NOMO-1 treated with DMSO at 0.1 percent for 48 hours (cell line): ENCODE data around the gene EIF2B2.

Source experiments
- DNase-seq: peaks from one replicate; lab custom pipeline; 2025; ENCODE audit not compliant: unreplicated experiment; lab: John Stamatoyannopoulos, UW

The EIF2B2 gene

DNA sequence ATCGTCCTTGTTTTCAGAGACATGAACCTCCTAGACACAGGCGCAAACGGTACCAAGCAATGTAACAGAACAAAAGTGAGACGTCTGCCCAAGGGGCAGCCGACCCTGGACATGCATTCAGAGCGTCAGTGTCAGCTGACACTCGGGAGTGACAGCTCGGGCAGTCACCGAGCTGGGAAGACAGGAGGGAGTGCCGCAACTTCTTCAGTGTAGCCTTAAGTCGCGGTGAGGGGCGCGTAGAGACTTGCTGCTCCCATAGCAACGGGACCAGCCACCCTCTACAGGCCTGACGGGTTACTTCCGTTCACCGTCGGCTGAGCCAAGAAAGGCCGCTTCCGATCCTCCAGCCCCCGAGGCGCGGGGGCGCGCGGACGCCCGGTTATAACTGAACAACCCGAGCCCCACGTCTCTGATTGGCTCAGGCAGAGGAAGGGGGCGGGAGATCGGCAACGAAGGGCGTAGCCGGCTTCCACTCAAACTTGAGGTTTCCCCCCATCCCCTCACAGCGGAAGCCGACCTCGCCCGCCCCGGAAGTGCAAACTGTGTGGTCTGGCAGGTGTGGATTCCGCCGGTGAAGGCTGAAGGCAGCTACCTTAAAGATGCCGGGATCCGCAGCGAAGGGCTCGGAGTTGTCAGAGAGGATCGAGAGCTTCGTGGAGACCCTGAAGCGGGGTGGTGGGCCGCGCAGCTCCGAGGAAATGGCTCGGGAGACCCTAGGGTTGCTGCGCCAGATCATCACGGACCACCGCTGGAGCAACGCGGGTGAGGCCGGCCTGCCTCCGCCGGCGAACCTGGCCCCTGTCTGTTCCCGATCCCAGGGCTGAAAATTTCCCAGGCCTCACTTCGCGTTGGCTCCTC lies at the start of gene EIF2B2:
TSS of gene EIF2B2 (plus strand) at position 530 of the 858 bp plus-strand sequence. CDS start at position 600, 70 bp downstream.
- DNase-seq = peak; percentile 98

DNA sequence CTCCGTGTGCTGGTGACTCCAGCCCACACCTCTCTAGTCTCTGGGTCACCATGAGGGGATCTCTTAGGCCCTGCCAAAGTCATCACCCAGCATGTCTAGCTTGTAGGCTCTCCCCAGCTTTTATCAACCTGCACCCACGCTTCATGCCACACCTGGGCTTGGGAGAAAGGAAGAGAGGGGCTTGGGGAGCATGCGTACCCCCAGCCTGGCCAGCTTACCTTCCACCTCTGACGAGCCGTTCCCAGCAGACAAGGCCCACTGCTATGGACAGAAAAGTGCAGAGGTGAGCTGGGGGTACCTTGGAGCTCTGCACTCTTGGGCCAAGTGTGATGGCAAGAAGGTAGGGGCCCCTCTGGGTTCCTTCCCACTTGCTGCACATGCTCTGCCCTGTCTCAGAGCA lies 49.0 kb upstream of the EIF2B2 start:
- DNase-seq = no peak

DNA sequence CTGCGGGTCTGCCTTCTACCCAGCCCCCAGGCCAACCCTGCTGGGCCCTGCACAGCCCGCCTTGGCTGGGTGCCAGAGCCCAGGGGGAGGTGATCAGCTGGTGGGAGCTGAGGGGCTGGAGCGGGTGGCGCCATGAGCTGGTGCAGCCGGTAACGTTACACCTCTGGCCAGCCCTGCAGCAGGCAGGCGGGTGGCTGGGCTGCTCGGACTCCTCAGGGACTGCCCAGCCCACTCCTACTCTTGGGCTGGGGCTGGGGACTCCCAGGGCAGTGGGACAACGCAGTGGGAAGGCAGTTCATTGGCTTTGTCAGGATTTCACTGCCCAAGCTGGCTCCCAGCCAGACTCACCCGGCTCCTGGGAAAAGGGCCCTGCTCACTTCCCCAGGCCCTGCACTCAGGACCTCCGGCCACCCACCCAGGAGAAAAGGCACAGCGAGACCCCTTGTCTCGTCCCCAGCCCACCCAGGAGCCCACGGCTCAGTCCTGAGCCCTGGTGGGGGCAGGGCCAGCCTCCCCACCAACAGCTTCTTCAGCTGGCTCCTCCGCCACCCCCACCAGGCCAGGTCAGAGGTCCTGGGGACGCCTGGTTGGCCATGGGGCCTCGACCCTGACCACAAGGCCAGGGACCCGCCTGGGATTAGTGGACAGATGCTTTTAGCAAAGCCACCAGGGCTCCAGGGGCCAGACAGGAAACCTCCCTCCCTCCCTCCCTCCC lies 48.3 kb upstream of the EIF2B2 start:
- no peak for DNase-seq

DNA sequence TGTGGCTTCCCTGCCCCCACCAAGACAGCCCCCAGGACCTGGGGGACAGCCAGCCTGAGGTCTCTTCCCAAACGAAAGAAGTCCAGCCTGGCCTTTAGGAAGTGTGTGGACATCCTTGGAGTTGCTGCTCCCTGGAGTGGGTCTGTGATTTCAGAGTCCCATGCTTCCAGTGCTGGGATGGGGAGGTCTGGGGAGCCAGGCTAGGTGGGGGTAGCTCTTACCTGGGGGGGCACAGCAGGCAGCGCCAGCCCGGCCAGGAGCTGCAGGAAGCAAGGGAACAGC lies 47.8 kb upstream of the EIF2B2 start:
- DNase-seq = no peak

DNA sequence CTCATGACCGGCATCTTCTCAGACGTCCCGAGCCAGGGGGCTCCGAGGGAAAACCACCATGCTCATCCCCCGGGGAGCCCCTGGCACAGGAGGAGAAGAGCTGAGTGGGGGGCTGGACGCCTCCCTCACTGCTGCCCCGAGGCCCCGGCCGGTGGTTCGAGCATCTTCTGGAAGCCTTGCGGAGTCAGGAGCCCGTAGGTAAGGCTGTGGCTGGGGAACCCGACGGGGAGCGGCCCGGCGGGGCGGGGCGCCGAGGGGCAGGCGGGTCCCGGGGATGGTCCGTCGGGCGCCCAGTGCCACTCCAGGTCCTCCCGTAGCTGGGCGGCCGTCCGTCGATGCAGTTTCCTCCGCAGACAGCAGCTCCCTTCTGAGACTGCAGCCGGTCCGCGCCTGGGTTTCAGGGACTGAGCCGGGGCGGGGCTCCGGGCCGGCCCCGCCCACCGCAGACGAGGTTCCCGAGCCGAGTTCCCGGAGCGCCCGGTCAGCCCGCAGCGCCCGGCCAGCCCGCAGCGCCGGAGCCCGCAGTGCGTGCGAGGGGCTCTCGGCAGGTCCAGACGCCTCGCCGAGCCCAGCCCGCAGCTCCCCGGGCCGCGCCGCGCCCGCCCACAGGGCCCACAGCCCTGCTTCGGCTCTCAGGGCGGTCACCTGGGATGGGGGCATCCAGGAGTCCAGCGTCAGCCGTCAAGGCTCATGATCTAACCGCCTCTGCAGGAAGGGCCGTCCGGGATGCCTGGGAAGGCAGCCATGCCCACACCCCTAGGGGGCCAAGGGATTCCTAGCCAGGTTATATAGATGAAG lies 47.3 kb upstream of the EIF2B2 start, which contains the start of gene PGF:
TSS of gene PGF (minus strand) at position 369 of the 798 bp plus-strand sequence. CDS start at position 14, 355 bp downstream.
- no peak for DNase-seq

DNA sequence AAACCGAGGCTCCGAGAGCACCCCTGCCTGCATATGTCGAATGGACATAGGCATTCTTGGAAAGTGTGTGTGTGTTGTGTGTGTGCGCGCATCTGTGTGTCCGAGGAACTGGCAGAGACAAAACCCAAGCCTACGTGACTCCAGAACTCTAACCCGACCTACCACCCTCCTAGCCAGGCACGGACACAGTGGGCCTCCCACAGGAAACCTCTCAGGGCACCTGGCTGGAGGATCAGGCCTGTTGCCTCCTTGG lies 46.8 kb upstream of the EIF2B2 start:
- DNase-seq = no peak

DNA sequence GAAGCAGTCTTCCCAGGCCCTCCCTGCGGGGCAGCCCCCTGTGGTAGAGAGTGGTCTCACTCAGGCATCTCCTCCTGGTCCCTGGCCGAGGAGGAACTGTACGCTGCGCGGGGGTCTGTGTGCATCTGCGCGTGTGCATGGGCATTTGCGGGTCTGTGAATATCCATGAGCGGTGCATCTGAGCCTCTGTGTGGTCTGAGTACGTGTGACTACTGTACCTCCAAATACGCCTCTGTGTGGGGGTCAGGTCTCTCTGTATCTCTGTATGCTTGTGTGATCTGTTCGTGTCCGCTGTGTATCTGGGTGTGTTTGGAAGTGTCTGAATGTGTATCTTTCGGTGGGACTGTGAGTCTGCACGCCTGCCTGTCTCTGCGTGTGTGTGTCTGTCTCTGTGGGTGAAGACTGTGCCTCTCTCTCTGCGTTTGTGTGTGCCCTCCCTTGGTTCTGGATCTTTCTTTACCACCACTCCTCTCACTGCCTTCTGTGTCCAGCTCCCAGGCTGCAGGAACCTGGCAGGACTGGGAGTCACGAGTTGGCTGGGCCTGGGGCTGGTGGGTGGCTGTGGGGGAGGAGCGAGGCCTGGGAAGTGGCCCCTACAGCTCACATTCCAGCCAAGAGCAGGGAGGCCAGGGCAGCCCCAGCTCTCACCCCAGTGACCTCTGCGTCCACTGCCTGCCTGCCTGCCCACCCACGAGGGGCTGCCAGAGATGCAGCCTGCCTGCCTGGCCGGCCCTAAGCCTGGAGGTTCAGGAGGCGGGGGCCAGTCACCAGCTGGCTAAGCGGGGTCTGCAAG lies 46.2 kb upstream of the EIF2B2 start:
- no peak for DNase-seq

DNA sequence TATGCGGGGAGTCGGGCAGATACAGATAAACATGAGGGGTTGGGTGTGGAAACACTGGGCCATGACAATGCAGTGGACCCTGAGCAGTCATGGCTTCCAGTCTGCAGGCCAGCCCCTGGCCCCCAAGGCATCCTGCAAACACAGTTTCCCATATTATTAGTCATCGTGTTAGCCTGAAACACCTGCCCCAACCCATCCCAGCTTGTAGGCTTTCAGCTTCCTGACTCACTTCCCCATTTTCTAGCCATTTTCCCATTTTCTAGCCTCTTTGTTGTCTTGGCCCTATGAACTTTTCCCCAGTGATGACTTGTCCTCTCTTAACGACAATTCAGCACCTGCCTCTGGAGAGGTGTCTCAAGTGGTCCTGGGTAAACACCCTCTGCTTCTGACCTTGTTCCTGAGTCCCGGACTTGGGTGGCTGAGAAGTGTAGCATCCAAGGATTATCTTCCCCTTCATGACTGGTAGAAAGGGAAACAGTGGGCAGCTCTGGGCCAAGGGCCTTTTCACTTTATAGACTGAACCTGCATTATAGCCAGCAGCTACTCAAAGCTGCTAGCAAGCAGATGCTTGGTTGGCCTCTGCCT lies 43.0 kb upstream of the EIF2B2 start:
- no peak for DNase-seq

DNA sequence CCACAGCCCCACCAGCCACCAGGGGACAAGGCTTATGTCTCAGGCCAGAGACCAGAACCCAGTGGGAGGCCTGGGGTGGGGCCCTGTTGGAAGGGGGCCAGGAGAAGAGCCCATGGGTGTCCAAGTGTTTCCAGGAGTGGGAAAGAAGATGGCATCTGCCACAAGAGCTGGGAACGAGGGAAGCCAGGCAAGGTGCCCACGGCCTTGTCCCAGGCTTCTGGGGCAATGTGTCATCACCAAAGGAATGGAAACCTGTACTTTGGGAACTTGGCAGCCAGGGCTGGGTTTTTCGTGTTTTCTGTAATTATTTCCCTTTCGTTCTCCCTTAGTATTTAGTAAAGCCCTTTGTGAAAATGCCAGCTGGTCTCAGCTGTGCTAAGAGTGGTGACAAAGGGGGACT lies 42.0 kb upstream of the EIF2B2 start:
- no peak for DNase-seq

DNA sequence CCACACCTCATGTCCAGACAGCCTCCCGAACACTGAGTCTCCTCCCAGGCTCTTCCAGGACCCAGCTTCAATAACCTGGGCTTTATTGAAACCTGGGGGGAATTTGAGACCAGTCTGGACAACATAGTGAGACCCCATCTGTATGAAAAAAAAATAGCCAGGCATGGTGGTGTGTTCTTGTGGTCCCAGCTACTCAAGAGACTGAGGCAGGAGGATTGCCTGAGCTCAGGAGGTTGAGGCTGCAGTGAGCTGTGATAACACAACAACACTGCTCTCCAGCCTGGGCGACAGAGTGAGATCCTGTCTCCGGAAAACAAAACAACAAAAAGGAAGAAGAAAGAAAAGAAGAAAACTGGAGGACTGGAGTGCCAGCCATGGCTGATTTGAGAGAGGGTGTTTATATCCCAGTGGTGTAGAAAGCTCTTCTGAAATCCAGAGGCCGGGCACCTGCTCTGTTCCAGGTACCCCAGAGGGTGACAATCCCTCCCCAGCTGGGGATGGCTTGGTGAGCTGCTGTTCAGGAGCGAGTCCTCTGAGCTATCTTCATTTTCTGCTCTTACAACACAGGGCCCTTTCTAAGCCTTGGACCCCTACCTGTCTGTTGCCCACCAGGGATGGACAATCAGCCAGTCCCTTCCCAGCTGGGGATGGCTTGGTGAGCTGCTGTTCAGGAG lies 41.3 kb upstream of the EIF2B2 start:
- DNase-seq = no peak

DNA sequence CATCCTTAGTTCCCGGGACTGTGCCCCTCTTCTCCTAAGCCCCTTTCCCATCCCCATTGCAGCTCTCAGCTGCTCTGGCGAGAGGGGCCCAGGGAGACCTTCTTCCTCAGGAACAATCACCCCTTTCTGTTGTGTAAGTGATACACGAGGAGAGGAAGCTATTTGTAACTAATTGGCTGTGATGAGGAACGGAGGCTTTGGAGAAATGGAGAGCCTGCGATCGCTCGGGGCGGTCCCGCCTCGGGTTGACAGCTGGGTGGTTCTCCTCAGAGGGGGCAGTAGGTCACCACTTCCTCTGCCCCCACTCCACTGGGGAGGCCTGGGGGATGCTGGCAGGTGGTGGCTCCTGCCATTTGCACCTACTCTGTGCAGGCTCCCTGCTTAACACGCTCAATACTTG lies 40.7 kb upstream of the EIF2B2 start:
- DNase-seq = peak; percentile 59

DNA sequence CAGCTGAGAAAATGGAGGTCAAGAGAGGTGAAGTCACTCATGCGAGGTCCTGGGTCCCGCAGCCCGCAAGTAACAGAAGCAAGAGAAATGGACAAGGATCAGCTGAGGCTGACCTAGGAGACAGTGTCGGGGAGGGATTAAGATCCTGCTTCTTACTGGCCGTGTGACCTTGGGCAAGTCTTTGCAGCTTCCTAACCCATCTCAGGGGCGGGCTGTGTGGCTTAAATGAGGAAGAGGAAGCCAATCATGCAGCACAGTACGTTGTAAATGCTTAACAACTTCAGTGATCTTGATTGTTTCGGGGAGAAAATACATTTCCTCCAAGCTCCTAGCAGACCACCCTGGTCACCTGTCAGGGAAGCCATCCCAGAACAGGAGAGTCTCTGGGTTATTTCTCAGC lies 40.2 kb upstream of the EIF2B2 start:
- peak; percentile 81 for DNase-seq

DNA sequence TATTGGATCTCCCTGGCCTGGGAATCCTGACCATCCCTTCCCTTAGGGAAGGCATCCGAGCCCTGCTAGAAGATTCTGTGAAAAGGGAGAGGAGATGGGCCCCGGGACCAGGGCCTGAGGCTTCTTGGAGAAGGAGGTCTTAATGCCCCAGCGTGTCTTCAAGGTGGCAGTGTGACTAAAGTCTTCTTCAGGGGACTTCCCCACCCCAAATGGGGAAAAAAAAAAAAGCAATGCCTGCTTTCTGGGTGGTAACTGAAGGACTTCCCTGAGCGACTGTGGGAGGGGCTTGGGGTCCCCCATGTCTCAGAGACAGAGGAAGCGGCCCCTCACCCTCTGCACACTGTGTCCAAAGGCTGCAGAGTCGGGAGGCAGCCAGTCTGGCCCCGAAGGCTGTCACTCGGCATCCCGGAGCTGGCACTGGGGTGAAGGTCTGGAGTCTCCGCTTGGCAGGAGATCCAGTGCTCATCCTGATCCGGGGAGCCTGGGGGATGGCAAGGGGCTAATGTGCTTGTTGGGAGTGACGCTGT lies 39.5 kb upstream of the EIF2B2 start:
- no peak for DNase-seq

DNA sequence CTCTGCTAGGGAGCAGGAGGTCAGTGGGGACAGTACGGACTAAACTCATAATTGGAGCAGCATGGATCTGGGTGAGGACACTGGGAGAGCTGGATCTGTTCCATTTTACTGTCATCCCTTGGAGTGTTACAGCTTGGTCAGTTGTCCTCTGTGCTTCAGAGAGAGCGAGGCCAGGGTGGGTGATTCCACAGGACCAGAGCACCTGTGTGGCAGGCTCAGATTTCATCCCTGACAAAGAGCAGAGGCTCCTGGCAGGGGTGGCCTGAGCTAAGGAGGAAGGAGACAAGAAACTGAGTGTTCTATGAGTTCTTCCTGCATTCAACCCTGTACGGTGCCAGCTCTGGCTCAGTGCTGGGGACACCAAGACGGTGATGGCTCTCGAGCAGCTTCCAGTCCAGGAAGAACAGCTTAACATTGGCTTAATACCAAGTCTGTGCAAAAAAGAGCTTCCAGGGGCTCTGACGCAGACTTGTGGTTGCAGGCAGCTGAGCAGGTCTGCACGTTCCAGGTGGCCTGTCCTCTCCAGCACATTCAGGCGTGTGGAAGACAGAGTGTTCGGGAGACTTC lies 38.9 kb upstream of the EIF2B2 start:
- no peak for DNase-seq

DNA sequence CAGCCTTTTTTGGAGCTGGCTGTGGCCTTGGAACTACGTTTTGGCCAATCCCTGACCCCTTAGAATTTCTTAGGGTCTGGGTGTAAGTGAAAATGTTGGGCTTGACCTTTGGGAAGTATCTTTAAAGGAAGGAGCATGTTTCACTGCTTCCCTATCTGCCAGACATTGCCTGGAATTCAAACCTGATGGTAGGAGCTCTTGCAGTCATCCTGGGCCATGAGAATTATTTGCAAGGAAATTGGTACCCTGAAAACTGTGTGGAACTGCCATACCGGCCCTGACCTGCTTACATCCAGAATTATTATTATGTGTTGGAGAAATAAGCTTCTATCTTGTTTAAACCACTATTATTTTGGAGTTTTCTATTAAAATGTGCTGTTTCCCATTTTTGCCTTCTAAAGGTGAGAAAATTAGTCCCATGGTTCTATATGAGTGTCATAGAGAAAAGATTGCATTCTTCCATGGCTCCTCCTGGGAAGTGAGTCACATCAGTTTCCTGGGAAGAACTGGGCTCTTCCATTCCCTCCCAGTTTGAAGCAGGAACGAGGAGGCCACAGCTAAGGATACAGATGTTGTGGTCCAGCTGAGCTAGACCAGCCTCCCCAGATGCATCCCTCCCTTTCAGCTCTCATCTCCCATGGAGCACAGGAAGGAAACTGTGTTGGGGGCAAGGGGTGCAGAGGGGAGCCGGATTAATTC lies 37.8 kb upstream of the EIF2B2 start:
- no peak for DNase-seq

DNA sequence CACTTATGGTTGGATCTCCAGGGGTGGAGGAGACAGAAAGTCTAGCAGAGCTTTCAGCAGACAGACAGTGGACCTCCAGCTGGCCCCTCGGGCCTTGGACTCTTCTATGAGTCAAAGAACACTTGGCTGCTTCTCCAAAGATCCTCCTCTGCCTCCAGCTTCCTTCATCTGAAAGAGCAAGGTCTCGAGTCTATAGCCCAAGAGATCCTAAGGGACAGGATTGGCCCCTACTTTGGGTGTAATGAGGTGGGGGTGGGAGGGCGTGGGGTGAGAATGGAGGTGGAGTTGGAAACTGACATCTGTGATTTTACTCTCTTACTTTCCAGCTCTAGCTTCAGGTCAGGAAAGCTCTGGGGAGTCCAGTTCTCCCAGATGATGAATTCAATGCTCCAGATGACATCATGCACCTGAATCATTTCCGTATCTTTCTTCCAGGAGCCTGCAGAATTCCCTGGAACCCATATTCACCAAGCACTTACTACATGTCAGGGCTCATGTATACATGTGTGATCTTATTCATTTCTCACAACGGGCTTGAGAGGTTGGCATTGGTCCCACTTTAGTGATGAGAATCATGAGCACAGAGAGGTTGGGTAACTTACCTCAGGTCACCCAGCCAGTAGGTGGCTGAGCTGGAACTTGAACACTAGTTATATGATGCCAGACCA lies 37.1 kb upstream of the EIF2B2 start:
- no peak for DNase-seq

DNA sequence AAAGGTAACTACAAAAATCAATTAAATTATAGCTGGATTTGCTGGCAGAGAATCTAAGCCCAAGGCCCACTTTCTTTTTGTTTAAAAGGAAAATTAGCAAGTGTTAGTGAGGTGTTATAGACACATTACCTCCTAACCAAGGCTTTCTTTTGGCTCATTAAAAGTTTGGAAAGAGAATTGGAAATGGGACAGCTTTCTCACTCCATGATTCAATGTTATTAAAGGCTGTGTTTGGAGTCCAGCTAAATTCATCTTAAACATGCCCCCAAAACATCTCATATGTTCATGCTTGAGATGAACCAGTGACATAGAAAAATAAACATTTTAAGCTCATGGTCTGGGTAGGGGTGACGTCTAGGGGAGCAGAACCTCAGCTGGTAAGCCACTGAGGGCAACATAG lies 33.9 kb upstream of the EIF2B2 start:
- no peak for DNase-seq

DNA sequence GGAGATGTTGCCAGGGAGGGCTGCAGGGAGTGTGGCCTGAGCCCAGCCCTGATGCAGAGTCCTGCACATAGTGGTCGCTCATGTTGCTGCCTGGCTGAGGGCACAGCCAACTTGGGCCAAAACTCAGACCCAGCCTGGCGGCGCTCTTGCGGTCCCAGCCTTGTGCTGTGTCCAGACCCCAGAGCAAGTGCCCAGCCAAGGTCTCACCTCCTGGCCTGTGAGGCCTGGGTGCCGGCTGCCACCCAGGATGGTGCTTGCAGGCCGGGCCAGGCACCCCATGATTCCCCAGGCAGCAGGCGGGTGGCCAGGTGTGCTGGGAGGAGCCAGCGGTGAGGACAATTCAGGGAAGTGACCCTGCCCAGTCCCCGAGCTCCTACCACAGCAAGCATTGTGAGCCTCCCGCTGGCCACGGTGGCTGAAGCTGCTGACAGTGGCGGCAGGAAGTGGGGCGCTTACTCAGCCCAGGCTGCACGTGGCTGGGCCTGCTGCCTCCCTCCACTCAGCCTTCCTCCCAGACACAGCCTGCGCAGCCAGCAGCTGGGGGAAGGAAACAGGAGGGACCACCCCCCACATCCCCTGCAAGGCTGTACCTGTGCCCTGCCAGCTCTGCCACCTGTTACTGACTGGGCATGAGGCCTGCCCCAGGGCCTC lies 29.6 kb upstream of the EIF2B2 start:
- DNase-seq = no peak
